ENCODE measurements around the gene DIRAS3.

DNA sequence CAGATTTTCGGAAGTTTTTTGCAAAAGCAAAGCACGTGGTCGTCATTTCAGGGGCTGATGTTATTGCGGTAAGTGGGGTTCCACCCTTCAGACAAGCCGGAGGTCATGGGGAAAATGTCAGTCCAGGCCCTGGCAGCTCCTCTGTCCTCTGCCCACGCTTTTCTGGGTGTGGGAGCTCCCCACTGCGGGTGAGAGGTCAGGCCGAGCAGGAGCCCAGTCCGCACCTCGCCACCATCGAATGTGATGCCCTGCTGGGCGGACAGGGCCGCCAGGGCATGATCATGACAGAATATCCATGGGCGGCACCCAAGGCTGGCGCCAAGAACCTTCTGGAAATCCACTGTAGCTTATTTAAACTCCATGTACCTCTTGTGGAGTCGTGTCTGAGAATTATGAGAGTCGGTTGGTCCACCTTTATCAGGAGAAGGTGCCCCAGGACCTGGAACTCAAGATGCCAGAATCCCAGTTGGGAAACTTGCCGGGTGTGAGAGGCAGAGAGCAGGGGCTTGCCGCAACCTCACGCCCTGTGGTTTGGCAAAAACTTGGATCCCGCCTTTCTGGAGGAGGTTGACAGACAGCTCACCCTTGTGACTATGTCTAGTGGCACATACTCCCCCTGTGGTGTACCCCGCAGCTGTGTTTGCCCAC is 6.9 kb downstream of the DIRAS3 start:
- TF ChIP-seq EZH2 (IDR thresholded peaks at IDR 0.05; ENCODE audit: borderline replicate concordance, insufficient read depth, low read length, poor library complexity, severe bottlenecking) (no peak), EP300 (conservative IDR thresholded peaks at IDR 0.05; ENCODE audit: poor library complexity, severe bottlenecking) (no peak), SMC3 (conservative IDR thresholded peaks at IDR 0.05; ENCODE audit: poor library complexity) (no peak)
- TF ChIP-seq, protein P1, sequence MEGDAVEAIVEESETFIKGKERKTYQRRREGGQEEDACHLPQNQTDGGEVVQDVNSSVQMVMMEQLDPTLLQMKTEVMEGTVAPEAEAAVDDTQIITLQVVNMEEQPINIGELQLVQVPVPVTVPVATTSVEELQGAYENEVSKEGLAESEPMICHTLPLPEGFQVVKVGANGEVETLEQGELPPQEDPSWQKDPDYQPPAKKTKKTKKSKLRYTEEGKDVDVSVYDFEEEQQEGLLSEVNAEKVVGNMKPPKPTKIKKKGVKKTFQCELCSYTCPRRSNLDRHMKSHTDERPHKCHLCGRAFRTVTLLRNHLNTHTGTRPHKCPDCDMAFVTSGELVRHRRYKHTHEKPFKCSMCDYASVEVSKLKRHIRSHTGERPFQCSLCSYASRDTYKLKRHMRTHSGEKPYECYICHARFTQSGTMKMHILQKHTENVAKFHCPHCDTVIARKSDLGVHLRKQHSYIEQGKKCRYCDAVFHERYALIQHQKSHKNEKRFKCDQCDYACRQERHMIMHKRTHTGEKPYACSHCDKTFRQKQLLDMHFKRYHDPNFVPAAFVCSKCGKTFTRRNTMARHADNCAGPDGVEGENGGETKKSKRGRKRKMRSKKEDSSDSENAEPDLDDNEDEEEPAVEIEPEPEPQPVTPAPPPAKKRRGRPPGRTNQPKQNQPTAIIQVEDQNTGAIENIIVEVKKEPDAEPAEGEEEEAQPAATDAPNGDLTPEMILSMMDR (IDR thresholded peaks at IDR 0.05; ENCODE audit: poor library complexity, severe bottlenecking): no peak
